Activated CD4-positive, CD25-positive, alpha-beta regulatory T cell (primary cell): ENCODE data around the gene SPTBN5.

Experiments
- DNase-seq, 4 experiments: peaks; one replicate each; lab custom pipeline; 2025; lab: John Stamatoyannopoulos, UW

Gene SPTBN5

GRCh38 chr15:41804916-41805666 lies 88.8 kb downstream of the SPTBN5 start:
- DNase-seq: no peak

DNA sequence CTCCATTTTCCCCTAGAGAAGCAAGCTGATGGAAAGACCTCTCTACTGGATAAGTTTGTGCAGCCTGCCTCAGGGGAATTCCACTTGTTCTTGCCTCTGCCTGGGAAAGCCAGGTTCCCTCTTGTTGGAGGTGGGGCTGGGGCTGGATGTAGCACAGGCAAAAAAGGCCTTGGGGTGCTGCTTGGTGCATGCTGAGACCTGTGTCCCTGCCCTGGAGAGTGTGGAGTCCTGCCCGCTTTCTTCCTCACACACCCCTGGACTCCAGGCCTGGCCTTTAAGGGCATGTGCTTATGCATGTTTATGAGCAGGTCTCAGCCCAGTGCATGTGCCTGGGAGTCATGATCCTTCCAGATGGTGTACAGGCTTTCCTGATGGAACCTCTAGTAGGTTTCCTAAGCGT lies 89.5 kb downstream of the SPTBN5 start:
- no peak for DNase-seq

DNA sequence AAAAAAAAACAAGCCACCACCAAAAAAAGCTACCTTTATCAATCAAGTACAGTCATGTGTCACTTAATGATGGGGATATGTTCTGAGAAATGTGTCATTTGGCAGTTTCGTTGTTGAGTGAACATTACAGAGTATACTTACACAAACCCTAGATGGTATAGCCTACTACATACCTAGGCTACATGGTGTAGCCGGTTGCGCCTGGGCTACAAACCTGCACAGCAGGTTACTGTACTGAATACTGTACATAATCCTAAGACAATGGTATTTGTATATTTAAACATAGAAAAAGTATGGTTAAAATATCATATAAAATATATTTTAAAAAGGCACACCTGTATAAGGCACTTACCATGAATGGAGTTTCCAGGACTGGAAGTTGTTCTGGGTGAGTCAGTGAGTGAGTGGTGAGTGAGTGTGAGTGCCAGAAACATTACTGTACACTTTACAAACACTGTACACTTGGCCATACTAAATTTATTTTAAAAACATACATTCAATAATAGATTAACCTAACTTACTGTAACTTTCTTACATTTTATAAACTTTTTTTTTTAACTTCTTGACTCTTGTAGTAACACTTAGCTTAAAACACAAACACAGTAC lies 91.9 kb downstream of the SPTBN5 start:
- DNase-seq: no peak

- DNase-seq: no peak
Measured at GRCh38 chr15:41801185-41801584, 92.7 kb downstream of the SPTBN5 start.

DNA sequence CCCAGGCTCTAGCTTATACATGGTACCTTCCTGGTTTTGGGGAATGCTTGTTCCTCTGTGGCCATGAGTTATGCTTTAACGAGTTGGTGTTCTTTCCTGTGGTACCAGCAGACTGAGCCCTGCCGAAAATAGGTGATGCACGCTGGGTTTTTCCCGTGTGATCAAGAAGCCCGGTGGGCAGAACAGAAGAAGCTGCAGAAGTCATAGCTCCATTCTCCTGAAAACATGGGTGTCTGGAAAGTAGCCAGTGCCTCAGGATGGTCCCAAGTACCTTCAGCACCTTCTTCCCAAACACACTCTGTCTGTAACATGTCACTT lies 94.4 kb downstream of the SPTBN5 start:
- no peak for DNase-seq

DNA sequence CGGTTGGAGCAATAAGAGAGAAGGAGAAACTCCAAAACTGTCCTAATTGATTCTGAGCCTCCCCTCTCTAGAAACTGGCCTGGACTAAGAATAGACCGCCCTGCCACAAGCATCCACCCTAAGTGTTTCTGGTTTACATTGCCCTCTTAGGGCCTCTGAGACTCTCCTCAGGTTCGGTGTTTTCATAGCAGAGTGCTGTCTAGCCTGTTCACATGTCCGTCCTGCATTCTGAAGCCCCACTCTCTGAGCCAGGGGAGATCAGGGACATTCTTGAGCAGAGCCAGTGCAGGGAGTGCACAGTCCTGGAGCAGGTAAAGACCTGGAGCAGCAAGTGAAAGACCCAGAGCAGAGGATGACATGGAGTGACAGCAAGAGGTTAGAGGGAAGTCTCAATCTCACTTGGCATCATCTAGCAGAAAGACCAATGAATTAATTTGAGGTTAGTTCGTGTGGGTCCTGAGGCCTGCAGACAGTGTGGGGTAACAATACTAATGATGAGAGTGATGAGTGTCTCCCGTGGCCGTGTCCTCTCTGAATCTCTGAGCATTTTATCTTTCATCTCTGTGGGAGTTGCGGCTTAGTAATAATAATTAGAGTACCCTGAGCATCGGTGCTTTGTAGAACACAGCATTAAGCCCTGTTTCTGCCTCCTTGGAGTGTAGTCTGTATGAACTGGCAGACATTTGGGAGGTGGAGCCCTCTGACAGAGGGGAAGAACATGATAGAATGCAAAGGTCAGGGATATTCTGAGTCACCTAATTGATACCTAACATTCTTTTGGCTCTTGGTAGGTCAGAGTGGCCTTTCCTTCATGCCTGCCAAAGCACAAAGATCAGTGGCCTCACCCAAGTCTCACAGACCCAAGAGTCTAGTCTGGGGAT lies 95.0 kb downstream of the SPTBN5 start:
- no peak for DNase-seq
